PFSK-1 (cell line): ENCODE results near the gene ARHGEF33. TPM values are rescaled to one million over a fixed set of nuclear protein-coding genes. Genes with fewer than 3 reads are reported as not detected.

ENCODE experiments used
- FOXP2 ChIP-seq: optimal IDR thresholded peaks from 2 replicates; pipeline ENCODE3; 2011; ENCODE audit warnings: borderline replicate concordance, control low read depth, inconsistent platforms; ENCODE audit not compliant: insufficient read depth; ENCODE audit errors: extremely low read length, extremely low read depth
- POLR2AphosphoS5 ChIP-seq: IDR thresholded peaks from 2 replicates; pipeline ENCODE4 v1.6.1; 2012; ENCODE audit warnings: low read depth, mild to moderate bottlenecking, control low read depth, low read length, moderate library complexity
- REST ChIP-seq, 2 experiments: IDR thresholded peaks; 2 replicates each; pipeline versions ENCODE4 v1.6.1 to v1.8.0; 2011 to 2012; ENCODE audit warnings: low read depth in 2 of 2, low read length in 2 of 2, control low read depth in 1 of 2, inconsistent platforms in 1 of 2, mild to moderate bottlenecking in 1 of 2, moderate library complexity in 1 of 2; ENCODE audit not compliant: insufficient read depth in 1 of 2
- SIN3A ChIP-seq: IDR thresholded peaks from 2 replicates; pipeline ENCODE4 v1.6.1; 2012; ENCODE audit warnings: mild to moderate bottlenecking, low read length, moderate library complexity, borderline replicate concordance; ENCODE audit not compliant: insufficient read depth
- TAF1 ChIP-seq: IDR thresholded peaks from 2 replicates; pipeline ENCODE4 v1.6.1; 2012; ENCODE audit warnings: low read length, control low read depth, borderline replicate concordance; ENCODE audit not compliant: insufficient read depth
- polyA plus RNA-seq: library from polyadenylated mRNA; unstranded; fragments of >200 nt; gene quantifications from one replicate; pipeline ENCODE4 v1.2.1, GENCODE V29; 2012; ENCODE audit warnings: low read depth, missing spikeins; ENCODE audit not compliant: insufficient read length

ARHGEF33 gene
- polyA plus RNA-seq = not detected

- TF ChIP-seq TAF1 = no peak
- no peak for TF ChIP-seq POLR2AphosphoS5
These were observed at the start of gene ARHGEF33 for GRCh38 chr2:38889575-38889974. ARHGEF33 (plus strand) TSS chr2:38889875; CDS start chr2:38919448, 29,573 bp downstream.

GRCh38 chr2:38850045-38850444 is 39.6 kb upstream of the ARHGEF33 start:
- TF ChIP-seq FOXP2 (no peak), TAF1 (no peak), SIN3A (no peak), REST (IDR thresholded peaks at IDR 0.05; ENCODE audit: insufficient read depth in 1 of 2, low read depth in 2 of 2, low read length in 2 of 2) (no peak), POLR2AphosphoS5 (no peak)

GRCh38 chr2:38856165-38856564 is 33.5 kb upstream of the ARHGEF33 start:
- TF ChIP-seq FOXP2 = no peak
- TF ChIP-seq SIN3A = no peak
- TF ChIP-seq TAF1 = no peak
- TF ChIP-seq POLR2AphosphoS5 = no peak
- TF ChIP-seq REST (IDR thresholded peaks at IDR 0.05; ENCODE audit: insufficient read depth in 1 of 2, low read depth in 2 of 2, low read length in 2 of 2) = no peak

- TF ChIP-seq REST (IDR thresholded peaks at IDR 0.05; ENCODE audit: insufficient read depth in 1 of 2, low read depth in 2 of 2, low read length in 2 of 2) (no peak), TAF1 (no peak), POLR2AphosphoS5 (no peak), SIN3A (no peak), FOXP2 (no peak)
These were observed 27.2 kb upstream of the ARHGEF33 start for GRCh38 chr2:38862476-38862875.

GRCh38 chr2:38863061-38863695 is 26.5 kb upstream of the ARHGEF33 start:
- no peak for TF ChIP-seq SIN3A
- TF ChIP-seq POLR2AphosphoS5 = no peak
- no peak for TF ChIP-seq TAF1
- no peak for TF ChIP-seq REST (IDR thresholded peaks at IDR 0.05; ENCODE audit: insufficient read depth in 1 of 2, low read depth in 2 of 2, low read length in 2 of 2)
